ENCODE results near the gene CELSR3. TPM values are rescaled to one million over a fixed set of nuclear protein-coding genes. Genes with fewer than 3 reads are reported as not detected.

The CELSR3 gene
- total RNA-seq, 1 donor = 1.7 TPM

DNA sequence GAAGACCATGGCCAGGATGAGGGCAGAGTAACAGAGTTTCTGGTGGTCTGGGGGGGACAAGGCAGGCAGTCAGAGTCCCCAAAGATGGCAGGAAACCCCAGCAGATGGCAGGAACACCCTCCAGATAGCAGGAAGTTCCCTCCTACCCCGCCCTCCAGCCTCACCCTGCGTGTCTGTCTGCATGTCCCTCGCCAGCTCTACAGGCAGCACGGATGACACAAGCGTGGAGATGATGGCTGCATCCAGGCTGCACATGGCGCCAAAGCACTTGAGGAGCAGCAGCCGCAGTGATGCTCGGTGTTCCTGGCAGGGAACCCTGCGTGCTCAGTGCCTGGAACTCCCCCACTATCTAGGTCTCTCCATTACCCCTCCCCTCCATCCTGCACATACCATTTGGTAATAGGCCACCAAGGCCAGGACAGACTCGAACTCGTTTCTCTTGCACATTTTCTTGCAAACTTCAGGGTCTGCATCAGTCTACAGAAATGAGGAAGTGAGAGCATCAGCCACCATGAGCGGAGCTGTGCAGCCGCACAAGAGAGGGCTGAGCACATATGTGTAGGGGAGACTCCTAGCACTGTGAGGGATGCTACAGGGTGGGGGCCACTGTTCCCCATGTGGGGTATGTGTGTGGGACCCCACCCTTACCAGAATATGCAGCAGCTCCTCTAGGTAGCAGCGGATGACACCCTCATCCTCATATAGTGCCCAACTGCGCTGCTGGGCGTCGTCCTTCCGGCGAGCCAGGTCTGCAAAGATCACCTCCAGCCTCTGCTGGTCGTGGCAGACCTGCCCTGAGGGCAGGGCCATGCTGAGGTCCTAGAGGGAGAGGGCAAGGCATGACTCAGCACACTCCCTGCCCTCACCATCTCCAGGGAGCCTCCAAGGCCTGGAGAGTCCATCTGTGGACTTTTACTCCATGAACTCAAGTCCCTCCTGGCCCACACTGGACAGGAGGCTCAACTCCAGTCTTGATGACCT, 17.0 kb upstream of the CELSR3 start:
- TF ChIP-seq, protein P1, sequence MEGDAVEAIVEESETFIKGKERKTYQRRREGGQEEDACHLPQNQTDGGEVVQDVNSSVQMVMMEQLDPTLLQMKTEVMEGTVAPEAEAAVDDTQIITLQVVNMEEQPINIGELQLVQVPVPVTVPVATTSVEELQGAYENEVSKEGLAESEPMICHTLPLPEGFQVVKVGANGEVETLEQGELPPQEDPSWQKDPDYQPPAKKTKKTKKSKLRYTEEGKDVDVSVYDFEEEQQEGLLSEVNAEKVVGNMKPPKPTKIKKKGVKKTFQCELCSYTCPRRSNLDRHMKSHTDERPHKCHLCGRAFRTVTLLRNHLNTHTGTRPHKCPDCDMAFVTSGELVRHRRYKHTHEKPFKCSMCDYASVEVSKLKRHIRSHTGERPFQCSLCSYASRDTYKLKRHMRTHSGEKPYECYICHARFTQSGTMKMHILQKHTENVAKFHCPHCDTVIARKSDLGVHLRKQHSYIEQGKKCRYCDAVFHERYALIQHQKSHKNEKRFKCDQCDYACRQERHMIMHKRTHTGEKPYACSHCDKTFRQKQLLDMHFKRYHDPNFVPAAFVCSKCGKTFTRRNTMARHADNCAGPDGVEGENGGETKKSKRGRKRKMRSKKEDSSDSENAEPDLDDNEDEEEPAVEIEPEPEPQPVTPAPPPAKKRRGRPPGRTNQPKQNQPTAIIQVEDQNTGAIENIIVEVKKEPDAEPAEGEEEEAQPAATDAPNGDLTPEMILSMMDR (IDR thresholded peaks at IDR 0.05; ENCODE audit: insufficient read depth, low read depth, low read length) = no peak
- DNase-seq (ENCODE audit: low read depth) = no peak
- H3K4me3 ChIP-seq (ENCODE audit: low read depth, low read length) = no peak overlapping the region

DNA sequence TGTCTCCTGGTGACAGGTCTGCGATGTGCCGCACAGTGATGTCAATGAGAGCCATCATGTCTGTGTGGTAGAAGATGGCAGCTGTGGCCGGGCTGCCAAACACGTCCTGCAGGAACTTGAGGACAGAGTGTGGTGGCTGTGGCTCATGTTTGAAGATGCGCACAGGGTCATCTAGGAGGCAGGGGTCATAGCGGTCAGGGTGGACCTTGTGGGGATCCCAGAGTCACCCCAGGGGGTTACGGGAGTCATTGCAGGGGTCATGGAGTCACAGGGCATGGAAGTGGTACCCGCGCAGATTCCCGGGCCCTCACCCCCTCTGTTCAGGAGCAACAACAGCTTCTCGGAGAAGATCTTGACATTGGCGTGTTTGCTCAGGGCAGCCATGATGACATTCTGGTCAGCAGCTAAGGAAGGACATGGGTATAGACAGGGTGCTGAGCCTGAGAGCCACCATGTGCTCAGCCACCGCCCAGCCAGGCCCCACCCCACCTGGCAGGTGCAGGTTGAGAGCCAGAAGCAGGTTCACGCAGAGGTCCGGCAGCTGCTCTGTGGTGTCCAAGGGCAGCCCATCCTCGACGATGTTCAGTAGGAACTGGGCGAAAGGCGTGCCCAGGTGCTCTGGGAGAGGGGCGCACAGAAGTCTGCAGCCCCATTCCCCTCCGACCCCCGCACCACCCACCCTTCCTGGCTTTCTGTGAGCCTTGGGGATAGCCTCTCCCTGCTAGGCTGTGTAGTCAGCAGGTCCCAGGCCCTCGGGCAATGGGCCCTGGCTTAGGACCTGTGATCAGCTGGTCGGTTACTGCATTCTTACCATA, 16.1 kb upstream of the CELSR3 start:
- TF ChIP-seq, protein P1 (IDR thresholded peaks at IDR 0.05; ENCODE audit: insufficient read depth, low read depth, low read length) = no peak
- no peak for DNase-seq (ENCODE audit: low read depth)
- H3K4me3 ChIP-seq (ENCODE audit: low read depth, low read length) = no peak overlapping the region

DNA sequence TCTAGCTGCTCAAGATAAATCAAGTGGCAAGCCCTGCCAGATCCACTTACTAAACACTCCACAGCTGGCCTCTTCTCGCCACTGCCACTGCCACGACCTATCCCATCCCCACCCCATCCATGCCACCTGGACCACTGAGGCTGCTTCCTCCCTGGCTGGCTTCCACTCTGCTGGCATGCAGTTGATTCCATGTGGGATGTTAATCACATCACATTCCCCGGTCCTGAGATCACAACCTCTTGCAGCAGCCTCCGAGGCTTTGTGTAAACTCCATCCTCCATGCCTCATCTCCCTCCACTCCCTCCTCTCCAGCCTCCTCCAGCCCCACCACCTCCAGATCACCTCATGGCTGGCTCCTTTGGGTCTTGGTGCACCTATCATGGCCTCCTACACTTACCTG, 15.4 kb upstream of the CELSR3 start:
- DNase-seq (ENCODE audit: low read depth) = no peak
- TF ChIP-seq, protein P1 (IDR thresholded peaks at IDR 0.05; ENCODE audit: insufficient read depth, low read depth, low read length) = no peak
- H3K4me3 ChIP-seq (ENCODE audit: low read depth, low read length) = no peak overlapping the region

DNA sequence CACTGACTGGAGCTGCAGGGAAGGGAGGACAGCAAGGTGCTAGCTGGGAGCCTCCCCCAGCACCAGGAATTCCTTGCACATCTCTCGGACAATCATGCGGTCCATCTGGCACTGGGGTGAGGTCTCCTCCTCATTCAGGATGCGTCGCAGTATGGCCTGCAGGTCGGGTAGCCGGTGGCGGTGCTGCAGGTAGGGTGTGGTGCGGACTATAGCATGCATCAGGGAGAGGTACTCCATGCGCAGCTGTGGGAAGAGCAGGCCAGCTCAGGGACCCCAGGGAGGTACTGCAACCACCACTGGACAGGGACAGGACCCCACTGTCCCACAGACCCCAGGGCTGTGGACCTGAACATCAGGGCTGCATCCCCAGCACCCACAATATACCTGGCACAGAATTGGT, 11.8 kb upstream of the CELSR3 start:
- TF ChIP-seq, protein P1 (IDR thresholded peaks at IDR 0.05; ENCODE audit: insufficient read depth, low read depth, low read length) = no peak
- no peak for DNase-seq (ENCODE audit: low read depth)
- no peak overlapping the region for H3K4me3 ChIP-seq (ENCODE audit: low read depth, low read length)

DNA sequence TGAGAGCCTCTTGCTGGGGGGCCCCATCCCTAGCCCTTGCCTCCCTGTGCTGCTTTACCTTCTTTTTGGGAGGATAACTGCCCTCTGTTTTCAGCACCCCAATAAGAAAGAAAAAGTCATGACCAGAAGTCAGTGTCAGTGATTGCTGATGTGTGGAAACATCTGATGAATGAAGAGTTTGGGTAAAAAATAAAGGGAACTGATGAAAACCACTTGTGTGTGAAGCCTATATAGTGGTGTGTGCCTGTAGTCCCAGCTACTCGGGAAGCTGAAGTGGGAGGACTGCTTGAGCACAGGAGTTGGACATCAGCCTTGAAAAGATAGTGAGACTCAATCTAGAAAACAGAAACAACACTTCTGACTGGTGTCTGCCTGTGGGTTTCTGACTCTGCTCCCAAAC, 9.8 kb upstream of the CELSR3 start:
- no peak overlapping the region for H3K4me3 ChIP-seq (ENCODE audit: low read depth, low read length)
- DNase-seq (ENCODE audit: low read depth) = no peak
- TF ChIP-seq, protein P1 (IDR thresholded peaks at IDR 0.05; ENCODE audit: insufficient read depth, low read depth, low read length) = no peak

DNA sequence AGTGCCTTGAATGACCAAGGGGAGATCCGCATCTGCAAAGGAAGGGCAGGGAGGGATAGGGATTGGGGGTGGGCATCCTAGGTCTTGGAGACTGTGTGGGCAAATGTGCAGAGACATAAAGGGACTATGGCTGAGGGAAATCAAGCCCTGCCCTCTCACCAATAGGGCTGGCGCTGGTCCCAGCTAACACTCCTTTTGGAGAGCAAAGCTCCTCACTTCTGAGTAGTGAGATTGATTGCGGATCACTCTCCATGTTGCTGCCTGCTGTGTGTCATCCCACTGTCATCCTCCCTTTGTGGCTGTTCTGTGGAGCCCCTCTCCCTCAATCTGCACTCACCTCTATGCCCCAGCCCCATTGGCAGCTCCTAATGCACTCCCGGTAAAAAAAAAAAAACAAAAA, 2.2 kb upstream of the CELSR3 start:
- TF ChIP-seq, protein P1 (IDR thresholded peaks at IDR 0.05; ENCODE audit: insufficient read depth, low read depth, low read length) = no peak
- no peak for DNase-seq (ENCODE audit: low read depth)
- no peak overlapping the region for H3K4me3 ChIP-seq (ENCODE audit: low read depth, low read length)

All from fibroblast of villous mesenchyme (primary cell).